Activated T-helper 2 cell treated with anti-CD3 and anti-CD28 coated beads, Interferon-gamma antibody, Interleukin-2, Interleukin-4, amounts not matched to agents 10 μg/mL and 5 μg/mL and 100 μg/mL, durations not matched to agents 14 hours and 24 hours and 36 hours (primary cell): ENCODE measurements around the gene KRTAP10-7. TPM values are rescaled to one million over a fixed set of nuclear protein-coding genes. Genes with fewer than 3 reads are reported as not detected.
"Not testable (repeated sequence)": the region's sequence is repeated elsewhere in the genome, so short reads cannot be mapped to it uniquely, and the experiment has no call there.

Experiments used
- DNase-seq: peaks from one replicate; pipeline ENCODE4 v3.0.0; 2021; ENCODE audit warnings: low spot score
- H3K27ac Mint-ChIP-seq: one replicate; pipeline ENCODE4 v1.8.0; 2021; ENCODE audit warnings: mixed read lengths
- H3K27me3 Mint-ChIP-seq: one replicate; pipeline ENCODE4 v1.8.0; 2021; ENCODE audit warnings: low read depth, mixed read lengths
- H3K36me3 Mint-ChIP-seq: one replicate; pipeline ENCODE4 v1.8.0; 2021; ENCODE audit warnings: low read depth, mixed read lengths
- H3K4me1 Mint-ChIP-seq: one replicate; pipeline ENCODE4 v1.8.0; 2021; ENCODE audit warnings: low read depth, mixed read lengths
- H3K4me3 Mint-ChIP-seq: one replicate; pipeline ENCODE4 v1.8.0; 2021; ENCODE audit warnings: low read depth, mild to moderate bottlenecking, moderate library complexity, mixed read lengths
- H3K9me3 Mint-ChIP-seq: one replicate; pipeline ENCODE4 v1.8.0; 2021; ENCODE audit warnings: mixed read lengths
- intact Hi-C: fragments of 100-400 bp; cut with micrococcal nuclease; formaldehyde crosslinking; loops from one replicate; pipeline ENCODE4 v1.15.1; 2023
- total RNA-seq: library from RNA; stranded (reverse); gene quantifications from 2 replicates; pipeline ENCODE4 v1.2.3, GENCODE V29; 2022

Gene KRTAP10-7
- total RNA-seq, 1 donor from 2014 or later: not detected

DNA sequence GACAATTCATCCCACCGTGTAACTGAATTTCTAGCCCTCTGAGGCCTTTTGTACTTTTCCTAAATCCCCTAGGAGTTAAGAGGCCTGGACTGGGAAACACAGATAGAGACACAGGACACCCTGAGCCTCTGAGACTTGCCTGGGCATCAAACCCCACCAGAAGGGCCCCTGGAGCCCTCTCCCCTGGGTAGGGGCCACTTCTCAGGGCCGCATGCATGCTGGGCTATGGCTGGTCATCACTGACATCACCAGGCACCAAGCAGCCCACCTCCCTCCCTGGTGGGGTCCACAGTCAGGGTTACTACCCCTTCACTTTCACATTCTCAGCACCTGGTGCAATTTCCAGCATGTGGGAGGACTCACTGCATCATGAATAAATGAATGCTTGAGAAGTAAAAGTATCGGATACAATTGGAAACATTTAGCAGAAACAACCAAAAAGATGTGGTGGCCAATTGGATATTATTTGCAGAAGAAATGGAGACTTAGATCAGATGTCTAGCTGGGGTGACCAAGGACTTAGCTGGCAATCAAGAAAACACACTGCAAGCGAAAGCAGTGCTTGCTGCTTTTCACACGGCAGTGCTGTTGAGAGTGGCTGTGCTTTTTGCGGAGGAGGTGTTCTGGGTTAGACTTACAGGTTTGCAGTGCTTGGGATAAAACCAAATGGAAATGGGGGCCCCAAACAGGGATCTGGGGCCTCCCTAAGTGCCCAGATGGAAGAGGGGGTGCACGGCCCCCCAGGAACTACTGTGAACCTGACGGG lies 950 bp upstream of the KRTAP10-7 start:
- intact Hi-C loops: no loop called here
- H3K27ac Mint-ChIP-seq: no peak overlapping the region
- DNase-seq: no peak
- H3K27me3 Mint-ChIP-seq: peaks cover 2% of the 10 kb centered on the region
- H3K36me3 Mint-ChIP-seq: no peaks in the 10 kb centered on the region
- H3K4me3 Mint-ChIP-seq: no peak overlapping the region
- no peaks in the 10 kb centered on the region for H3K4me1 Mint-ChIP-seq
- H3K9me3 Mint-ChIP-seq: no peaks in the 10 kb centered on the region

DNA sequence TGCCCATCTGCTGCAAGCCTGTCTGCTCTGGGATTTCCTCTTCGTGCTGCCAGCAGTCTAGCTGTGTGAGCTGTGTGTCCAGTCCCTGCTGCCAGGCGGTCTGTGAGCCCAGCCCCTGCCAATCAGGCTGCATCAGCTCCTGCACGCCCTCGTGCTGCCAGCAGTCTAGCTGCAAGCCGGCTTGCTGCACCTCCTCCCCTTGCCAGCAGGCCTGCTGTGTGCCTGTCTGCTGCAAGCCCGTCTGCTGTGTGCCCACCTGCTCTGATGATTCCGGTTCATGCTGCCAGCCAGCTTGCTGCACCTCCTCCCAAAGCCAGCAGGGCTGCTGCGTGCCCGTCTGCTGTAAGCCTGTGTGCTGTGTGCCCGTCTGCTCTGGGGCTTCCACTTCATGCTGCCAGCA lies 694 bp downstream of the KRTAP10-7 start:
- H3K36me3 Mint-ChIP-seq, intact Hi-C loops, H3K27ac Mint-ChIP-seq, H3K4me3 Mint-ChIP-seq, H3K4me1 Mint-ChIP-seq, H3K9me3 Mint-ChIP-seq, DNase-seq: not testable (repeated sequence)
- peaks cover 11% of the 10 kb centered on the region for H3K27me3 Mint-ChIP-seq

DNA sequence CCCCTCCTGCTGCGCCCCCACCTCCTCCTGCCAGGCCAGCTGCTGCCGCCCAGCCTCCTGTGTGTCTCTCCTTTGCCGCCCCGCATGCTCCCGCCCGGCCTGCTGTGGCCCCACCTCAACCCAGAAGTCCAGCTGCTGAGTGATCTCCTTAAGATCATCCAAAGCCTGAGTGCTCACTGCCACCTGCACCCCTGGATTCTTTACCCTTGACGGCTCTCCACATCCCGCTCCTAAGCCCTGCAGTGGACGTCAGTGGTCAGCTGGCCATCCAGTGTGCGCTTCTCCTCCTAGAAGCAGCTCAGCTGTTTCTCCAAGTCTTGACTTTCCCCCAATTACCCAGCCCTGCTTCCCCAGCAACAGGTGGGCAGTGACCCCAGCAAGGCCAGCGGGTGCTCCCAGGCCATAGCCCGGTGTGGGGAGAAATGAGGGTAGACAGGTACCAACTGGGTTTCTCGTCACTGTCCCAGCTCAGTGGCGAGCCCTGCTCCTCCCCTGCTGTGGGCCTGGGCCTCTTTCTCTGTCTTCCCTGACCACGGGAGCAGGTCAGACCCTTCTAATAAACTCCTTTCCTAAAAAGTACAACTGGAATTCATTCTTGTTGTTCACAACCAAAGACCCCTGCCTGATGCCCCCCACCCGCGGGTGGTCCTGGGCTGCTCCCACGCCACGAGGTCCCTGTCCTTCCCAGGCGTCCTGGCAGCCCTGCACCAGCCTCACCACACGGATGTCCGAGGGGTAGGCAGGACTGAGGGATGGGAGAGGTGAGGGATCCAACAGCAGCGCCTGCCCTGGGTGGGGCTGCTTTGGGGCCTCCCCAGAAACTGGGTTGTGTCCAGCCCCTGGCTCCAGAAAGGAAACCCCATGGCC lies 1.4 kb downstream of the KRTAP10-7 start:
- intact Hi-C loops: no loop called here
- H3K27me3 Mint-ChIP-seq: peaks cover 14% of the 10 kb centered on the region
- peaks cover 4% of the 10 kb centered on the region for H3K9me3 Mint-ChIP-seq
- H3K4me3 Mint-ChIP-seq: no peak overlapping the region
- no peaks in the 10 kb centered on the region for H3K4me1 Mint-ChIP-seq
- no peak overlapping the region for H3K27ac Mint-ChIP-seq
- no peak for DNase-seq
- H3K36me3 Mint-ChIP-seq: no peaks in the 10 kb centered on the region

- H3K4me1 Mint-ChIP-seq: no peaks in the 10 kb centered on the region
- H3K36me3 Mint-ChIP-seq: no peaks in the 10 kb centered on the region
- peaks cover 4% of the 10 kb centered on the region for H3K9me3 Mint-ChIP-seq
- no peak for DNase-seq
- no peak overlapping the region for H3K27ac Mint-ChIP-seq
- intact Hi-C loops: no loop called here
- H3K4me3 Mint-ChIP-seq: no peak overlapping the region
- peaks cover 14% of the 10 kb centered on the region for H3K27me3 Mint-ChIP-seq
Observed at GRCh38 chr21:44602463-44602850, 2.1 kb downstream of the KRTAP10-7 start.

GRCh38 chr21:44603109-44603875 lies 2.9 kb downstream of the KRTAP10-7 start:
- Mint-ChIP-seq H3K27ac (no peak overlapping the region), H3K36me3 (no peaks in the 10 kb centered on the region), H3K4me1 (no peaks in the 10 kb centered on the region), H3K27me3 (peaks cover 14% of the 10 kb centered on the region), H3K9me3 (peaks cover 4% of the 10 kb centered on the region), H3K4me3 (no peak overlapping the region)
- DNase-seq: no peak
- intact Hi-C loops: no loop called here

DNA sequence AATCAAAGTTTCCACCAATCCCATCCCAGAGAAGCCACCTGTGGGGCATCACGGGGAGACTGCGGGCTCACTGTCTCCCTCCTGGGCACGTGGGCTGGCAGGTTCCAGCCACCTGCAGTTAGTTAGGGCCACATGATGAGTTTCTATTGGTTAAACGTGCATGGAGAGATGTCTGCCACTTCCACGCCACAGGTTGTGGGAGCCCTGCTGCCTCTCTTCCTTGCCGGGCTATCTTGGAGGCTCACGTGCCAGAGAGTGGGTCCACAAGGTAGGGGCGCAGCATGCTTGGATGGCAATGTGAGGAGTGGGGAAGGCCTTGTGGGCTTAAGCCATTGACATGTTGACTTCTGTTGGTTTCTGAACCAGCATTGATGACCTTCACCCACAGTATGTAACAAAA lies 3.5 kb downstream of the KRTAP10-7 start:
- H3K4me3 Mint-ChIP-seq: no peak overlapping the region
- peaks cover 12% of the 10 kb centered on the region for H3K27me3 Mint-ChIP-seq
- H3K36me3 Mint-ChIP-seq: no peaks in the 10 kb centered on the region
- H3K27ac Mint-ChIP-seq: no peak overlapping the region
- peaks cover 6% of the 10 kb centered on the region for H3K9me3 Mint-ChIP-seq
- H3K4me1 Mint-ChIP-seq: no peaks in the 10 kb centered on the region
- intact Hi-C loops: no loop called here
- no peak for DNase-seq

- intact Hi-C loops: no loop called here
- H3K27me3 Mint-ChIP-seq: peaks cover 12% of the 10 kb centered on the region
- DNase-seq: no peak
- no peak overlapping the region for H3K27ac Mint-ChIP-seq
- no peak overlapping the region for H3K4me3 Mint-ChIP-seq
- H3K9me3 Mint-ChIP-seq: peaks cover 32% of the 10 kb centered on the region
- no peaks in the 10 kb centered on the region for H3K36me3 Mint-ChIP-seq
- no peaks in the 10 kb centered on the region for H3K4me1 Mint-ChIP-seq
Observed at GRCh38 chr21:44606495-44606894, 6.1 kb downstream of the KRTAP10-7 start.

GRCh38 chr21:44609193-44609592 lies 8.8 kb downstream of the KRTAP10-7 start:
- Mint-ChIP-seq H3K27ac (no peak overlapping the region), H3K27me3 (peaks cover 12% of the 10 kb centered on the region), H3K36me3 (no peaks in the 10 kb centered on the region), H3K9me3 (peaks cover 38% of the 10 kb centered on the region), H3K4me1 (no peaks in the 10 kb centered on the region), H3K4me3 (no peak overlapping the region)
- DNase-seq: no peak
- intact Hi-C loops: no loop called here

GRCh38 chr21:44610157-44610843 lies 9.9 kb downstream of the KRTAP10-7 start:
- H3K36me3 Mint-ChIP-seq, intact Hi-C loops, H3K4me3 Mint-ChIP-seq, DNase-seq, H3K27ac Mint-ChIP-seq, H3K4me1 Mint-ChIP-seq, H3K27me3 Mint-ChIP-seq: not testable (repeated sequence)
- peaks cover 38% of the 10 kb centered on the region for H3K9me3 Mint-ChIP-seq

DNA sequence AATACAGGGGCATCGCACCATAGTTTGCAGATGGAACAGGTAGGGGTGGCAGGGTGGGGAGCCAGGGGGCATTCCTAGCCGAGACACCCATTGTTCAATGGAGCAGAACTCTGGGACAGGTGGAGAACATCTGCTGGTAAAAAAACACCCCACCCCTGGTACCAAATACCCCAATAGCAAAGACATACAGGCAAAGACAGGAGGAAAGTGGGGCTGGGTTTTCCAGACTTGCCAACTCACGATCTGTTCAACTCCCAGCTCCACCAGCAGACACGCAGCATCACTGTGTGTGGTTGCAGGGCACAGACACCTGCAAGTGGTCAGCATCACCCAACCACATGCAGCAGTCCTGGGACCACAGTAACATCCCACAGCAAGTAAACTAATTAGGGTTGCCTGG lies 11.2 kb downstream of the KRTAP10-7 start:
- Mint-ChIP-seq H3K4me1 (no peaks in the 10 kb centered on the region), H3K4me3 (no peak overlapping the region), H3K27me3 (peaks cover 1% of the 10 kb centered on the region), H3K27ac (no peak overlapping the region), H3K36me3 (no peaks in the 10 kb centered on the region), H3K9me3 (peaks cover 35% of the 10 kb centered on the region)
- intact Hi-C loops: no loop called here
- DNase-seq: no peak

DNA sequence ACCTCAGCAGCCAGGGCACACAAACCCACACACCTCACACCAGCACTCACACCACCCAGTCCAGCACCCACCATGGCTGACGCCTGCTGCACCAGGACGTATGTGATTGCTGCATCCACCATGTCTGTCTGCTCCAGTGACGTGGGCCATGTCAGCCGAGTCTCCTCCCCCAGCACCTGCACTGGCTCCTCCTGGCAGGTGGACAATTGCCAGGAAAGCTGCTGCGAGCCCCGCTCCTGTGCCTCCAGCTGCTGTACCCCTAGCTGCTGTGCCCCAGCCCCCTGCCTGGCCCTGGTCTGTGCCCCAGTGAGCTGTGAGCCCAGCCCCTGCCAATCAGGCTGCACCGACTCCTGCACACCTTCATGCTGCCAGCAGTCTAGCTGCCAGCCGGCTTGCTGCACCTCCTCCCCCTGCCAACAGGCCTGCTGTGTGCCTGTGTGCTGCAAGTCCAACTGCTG lies 11.7 kb downstream of the KRTAP10-7 start, which contains the start of gene KRTAP10-8:
KRTAP10-8 (plus strand) TSS at position 51 of the 458 bp plus-strand sequence; CDS start at position 73, 22 bp downstream.
- H3K27me3 Mint-ChIP-seq: no peaks in the 10 kb centered on the region
- H3K4me3 Mint-ChIP-seq: no peak within 1 kb of the TSS
- intact Hi-C loops: no loop called here
- no peaks in the 10 kb centered on the region for H3K36me3 Mint-ChIP-seq
- no peak for DNase-seq
- H3K4me1 Mint-ChIP-seq: no peaks in the 10 kb centered on the region
- peaks cover 34% of the 10 kb centered on the region for H3K9me3 Mint-ChIP-seq
- H3K27ac Mint-ChIP-seq: no peak within 1 kb of the TSS

- Mint-ChIP-seq H3K4me1 (no peaks in the 10 kb centered on the region), H3K36me3 (no peaks in the 10 kb centered on the region), H3K27ac (no peak overlapping the region), H3K9me3 (peaks cover 34% of the 10 kb centered on the region), H3K27me3 (no peaks in the 10 kb centered on the region), H3K4me3 (no peak overlapping the region)
- DNase-seq: no peak
- intact Hi-C loops: no loop called here
Observed at GRCh38 chr21:44612669-44613229, 12.4 kb downstream of the KRTAP10-7 start.
